Liver (tissue), 9 donors: ENCODE results near the gene AREG. TPM values are rescaled to one million over a fixed set of nuclear protein-coding genes. Genes with fewer than 3 reads are reported as not detected.

ENCODE experiments used
- DNase-seq: peaks from one replicate; pipeline ENCODE4 v3.0.0-alpha.2; 2017; ENCODE audit warnings: low spot score
- H3K27ac ChIP-seq, 2 donors: one replicate each; pipeline ENCODE4 v1.7.0; 2013; ENCODE audit warnings: inconsistent platforms in 2 of 2, low read length in 2 of 2, control low read depth in 1 of 2, low read depth in 1 of 2, mild to moderate bottlenecking in 1 of 2
- H3K27me3 ChIP-seq, 4 donors: one replicate each; pipeline versions ENCODE4 v1.6.1 to v1.7.0; 2013; ENCODE audit warnings: low read length in 3 of 4, inconsistent platforms in 1 of 4, mild to moderate bottlenecking in 1 of 4, moderate library complexity in 1 of 4; ENCODE audit not compliant: control insufficient read depth in 4 of 4, insufficient read depth in 4 of 4
- H3K36me3 ChIP-seq, 4 donors: one replicate each; pipeline versions ENCODE4 v1.6.1 to v1.7.0; 2013; ENCODE audit warnings: low read length in 3 of 4, mild to moderate bottlenecking in 3 of 4, low read depth in 1 of 4, moderate library complexity in 1 of 4; ENCODE audit not compliant: control insufficient read depth in 4 of 4, insufficient read depth in 3 of 4
- H3K4me1 ChIP-seq, 4 donors: one replicate each; pipeline versions ENCODE4 v1.6.1 to v1.7.0; 2013; ENCODE audit warnings: low read length in 3 of 4, mild to moderate bottlenecking in 3 of 4, moderate library complexity in 1 of 4; ENCODE audit not compliant: control insufficient read depth in 4 of 4, insufficient read depth in 4 of 4
- H3K4me3 ChIP-seq, 3 donors: one replicate each; pipeline versions ENCODE4 v1.6.1 to v1.7.0; 2013; ENCODE audit warnings: low read length in 3 of 3, control low read depth in 1 of 3, low read depth in 1 of 3, mild to moderate bottlenecking in 1 of 3
- H3K9ac ChIP-seq, 2 donors: one replicate each; pipeline ENCODE4 v1.7.0; 2013; ENCODE audit warnings: low read length in 2 of 2, mild to moderate bottlenecking in 2 of 2, moderate library complexity in 2 of 2, control low read depth in 1 of 2, low read depth in 1 of 2
- H3K9me3 ChIP-seq, 4 donors: one replicate each; pipeline versions ENCODE4 v1.6.1 to v1.7.0; 2013; ENCODE audit warnings: low read length in 3 of 4; ENCODE audit not compliant: control insufficient read depth in 4 of 4
- ATF3 ChIP-seq: IDR thresholded peaks from 2 replicates; pipeline ENCODE4 v1.6.1; 2016; ENCODE audit warnings: antibody characterized with exemption
- CTCF ChIP-seq: fragments of 150-350 bp; IDR thresholded peaks from 2 replicates; pipeline ENCODE4 v1.5.1; 2017; ENCODE audit warnings: improper control_type of control experiment, low read depth, low read length; ENCODE audit not compliant: missing input control
- EGR1 ChIP-seq, 2 donors: IDR thresholded peaks; 2 replicates each; pipeline ENCODE4 v1.6.1; 2016 to 2018; ENCODE audit warnings: antibody characterized with exemption in 2 of 2, low read depth in 2 of 2
- FOXA1 ChIP-seq: IDR thresholded peaks from 2 replicates; pipeline ENCODE4 v1.6.1; 2016; ENCODE audit warnings: antibody characterized with exemption
- FOXA2 ChIP-seq: IDR thresholded peaks from 2 replicates; pipeline ENCODE4 v1.6.1; 2016; ENCODE audit warnings: antibody characterized with exemption
- GABPA ChIP-seq, 2 donors: IDR thresholded peaks in 1 of 2; conservative IDR thresholded peaks in 1 of 2; 2 replicates each; pipeline ENCODE4 v1.6.1; 2016; ENCODE audit warnings: antibody characterized with exemption in 2 of 2, mild to moderate bottlenecking in 1 of 2, moderate library complexity in 1 of 2
- HNF4A ChIP-seq, 2 donors: conservative IDR thresholded peaks; 2 replicates each; pipeline ENCODE4 v1.6.1; 2016; ENCODE audit warnings: antibody characterized with exemption in 2 of 2, mild to moderate bottlenecking in 2 of 2
- HNF4G ChIP-seq: IDR thresholded peaks from 2 replicates; pipeline ENCODE4 v1.6.1; 2016; ENCODE audit warnings: antibody characterized with exemption
- JUND ChIP-seq, 2 donors: IDR thresholded peaks; 2 replicates each; pipeline ENCODE4 v1.6.1; 2016; ENCODE audit warnings: antibody characterized with exemption in 2 of 2
- MAX ChIP-seq: IDR thresholded peaks from 2 replicates; pipeline ENCODE4 v1.6.1; 2016; ENCODE audit warnings: antibody characterized with exemption
- NR2F2 ChIP-seq: IDR thresholded peaks from 2 replicates; pipeline ENCODE4 v1.6.1; 2016; ENCODE audit warnings: antibody characterized with exemption
- RAD21 ChIP-seq, 2 donors: IDR thresholded peaks; 2 replicates each; pipeline ENCODE4 v1.6.1; 2016; ENCODE audit warnings: antibody characterized with exemption in 2 of 2, mild to moderate bottlenecking in 2 of 2
- REST ChIP-seq: IDR thresholded peaks from 2 replicates; pipeline ENCODE4 v1.6.1; 2016; ENCODE audit warnings: antibody characterized with exemption, mild to moderate bottlenecking
- RXRA ChIP-seq, 2 donors: IDR thresholded peaks; 2 replicates each; pipeline ENCODE4 v1.6.1; 2017 to 2018; ENCODE audit warnings: antibody characterized with exemption in 2 of 2, mild to moderate bottlenecking in 1 of 2
- SP1 ChIP-seq: IDR thresholded peaks from 2 replicates; pipeline ENCODE4 v1.6.1; 2018; ENCODE audit warnings: antibody characterized with exemption, mild to moderate bottlenecking
- TAF1 ChIP-seq: conservative IDR thresholded peaks from 2 replicates; pipeline ENCODE4 v1.6.1; 2016; ENCODE audit warnings: antibody characterized with exemption, mild to moderate bottlenecking
- YY1 ChIP-seq: IDR thresholded peaks from 2 replicates; pipeline ENCODE4 v1.6.1; 2016; ENCODE audit warnings: antibody characterized with exemption, mild to moderate bottlenecking
- ZBTB33 ChIP-seq: IDR thresholded peaks from 2 replicates; pipeline ENCODE4 v1.6.1; 2016; ENCODE audit warnings: antibody characterized with exemption
- WGBS: extraction: QIAGEN DNeasy Blood & Tissue Kit; methylation state at CpG from one replicate; pipeline ENCODE4 v1.1.7; 2013; 5-methylcytosine and 5-hydroxymethylcytosine counted together
- polyA plus RNA-seq, 2 donors: library from polyadenylated mRNA; stranded (reverse) in 1 of 2; unstranded in 1 of 2; fragments of 200-250 nt in 1 of 2; fragments of >200 nt in 1 of 2; fragmentation: Nextera tagmentation in 1 of 2; extraction: Ambion mirVana in 1 of 2; gene quantifications; one replicate each; pipeline versions ENCODE4 v1.2.1 to v1.2.3, GENCODE V29; 2013 to 2015
- total RNA-seq, 2 donors: library from RNA; depleted of rRNA; stranded (reverse); fragments of >200 nt; gene quantifications; one replicate each; pipeline ENCODE4 v1.2.3, GENCODE V29; 2014
- donor health status: healthy.
- donor health status: healthy.
- donor health status: healthy.
- donor health status: healthy.
- donor health status: healthy.

AREG gene
- total and polyA plus RNA-seq, 4 donors, result 0.06 to 0.71 TPM; not detected in 2

- TF ChIP-seq NR2F2 (no peak), CTCF (no peak)
- no peaks in the 10 kb centered on the region for H3K9me3 ChIP-seq
- 75% methylated on average over 5 of the region's 5 CpGs for WGBS
Measured at GRCh38 chr4:74402692-74403456, 42.1 kb upstream of the AREG start.

GRCh38 chr4:74407891-74408290 lies 37.0 kb upstream of the AREG start:
- TF ChIP-seq EGR1 (IDR thresholded peaks at IDR 0.05; ENCODE audit: low read depth in 2 of 2) (no peak), RAD21 (IDR thresholded peaks at IDR 0.05) (no peak), ZBTB33 (no peak), MAX (no peak), TAF1 (no peak), YY1 (no peak), FOXA1 (no peak), HNF4A (conservative IDR thresholded peaks at IDR 0.05) (no peak), REST (no peak), NR2F2 (no peak), GABPA (IDR thresholded peaks at IDR 0.05 in 1 of 2, conservative IDR thresholded peaks at IDR 0.05 in 1 of 2) (no peak), RXRA (IDR thresholded peaks at IDR 0.05) (no peak), FOXA2 (no peak), JUND (IDR thresholded peaks at IDR 0.05) (no peak), SP1 (no peak), HNF4G (no peak), CTCF (no peak), ATF3 (no peak)
- Histone ChIP-seq H3K36me3 (no peaks in the 10 kb centered on the region), H3K9ac (no peak overlapping the region), H3K4me3 (no peak overlapping the region), H3K27ac (no peak overlapping the region), H3K4me1 (no peaks in the 10 kb centered on the region), H3K27me3 (peaks cover 0 to 6% (median 0%) of the 10 kb centered on the region in 4 donors), H3K9me3 (no peaks in the 10 kb centered on the region)
- DNase-seq, result no peak

More at GRCh38 chr4:74402692-74403456, 42.1 kb upstream of the AREG start:
- no peak for DNase-seq
- Histone ChIP-seq H3K4me1 (no peaks in the 10 kb centered on the region), H3K36me3 (no peaks in the 10 kb centered on the region), H3K9ac (no peak overlapping the region), H3K27me3 (peaks cover 0 to 6% (median 0%) of the 10 kb centered on the region in 4 donors), H3K27ac (no peak overlapping the region), H3K4me3 (no peak overlapping the region)
